ENCODE measurements around the gene KNG1.
A peak's percentile ranks its signal among the peaks of the same experiment; 100 is the strongest.

The KNG1 gene

DNA sequence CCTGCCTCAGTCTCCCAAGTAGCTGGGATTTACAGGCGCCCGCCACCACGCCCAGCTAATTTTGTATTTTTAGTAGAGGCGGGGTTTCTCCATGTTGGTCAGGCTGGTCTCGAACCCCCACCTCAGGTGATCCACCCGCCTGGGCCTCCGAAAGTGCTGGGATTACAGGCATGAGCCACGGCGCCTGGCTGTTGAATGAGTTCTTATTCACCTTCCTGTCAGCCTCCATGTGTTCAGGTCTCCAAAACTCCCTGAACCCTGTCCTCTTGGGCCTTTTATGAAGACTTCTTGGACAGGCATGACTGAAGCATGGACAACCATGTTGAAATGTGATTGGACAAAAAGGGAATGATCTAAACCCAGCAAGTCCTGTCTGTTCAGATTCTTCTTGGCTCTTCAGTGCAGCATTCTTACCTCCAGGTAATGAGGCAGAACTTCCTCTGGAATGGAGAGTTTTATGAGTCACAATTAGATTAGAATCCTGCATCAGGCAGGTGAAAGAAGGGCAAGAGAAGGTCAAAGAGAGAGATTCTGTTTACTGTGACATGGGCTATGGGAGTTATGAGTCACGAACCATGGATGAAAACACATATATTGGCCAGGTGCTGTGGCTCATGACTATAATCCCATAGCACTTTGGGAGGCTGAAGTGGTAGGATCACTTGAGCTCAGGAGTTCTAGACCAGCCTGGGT, 43.1 kb downstream of the KNG1 start:
- intact Hi-C loops (cut with DNase I): no loop called here
- DNase-seq: no peak

DNA sequence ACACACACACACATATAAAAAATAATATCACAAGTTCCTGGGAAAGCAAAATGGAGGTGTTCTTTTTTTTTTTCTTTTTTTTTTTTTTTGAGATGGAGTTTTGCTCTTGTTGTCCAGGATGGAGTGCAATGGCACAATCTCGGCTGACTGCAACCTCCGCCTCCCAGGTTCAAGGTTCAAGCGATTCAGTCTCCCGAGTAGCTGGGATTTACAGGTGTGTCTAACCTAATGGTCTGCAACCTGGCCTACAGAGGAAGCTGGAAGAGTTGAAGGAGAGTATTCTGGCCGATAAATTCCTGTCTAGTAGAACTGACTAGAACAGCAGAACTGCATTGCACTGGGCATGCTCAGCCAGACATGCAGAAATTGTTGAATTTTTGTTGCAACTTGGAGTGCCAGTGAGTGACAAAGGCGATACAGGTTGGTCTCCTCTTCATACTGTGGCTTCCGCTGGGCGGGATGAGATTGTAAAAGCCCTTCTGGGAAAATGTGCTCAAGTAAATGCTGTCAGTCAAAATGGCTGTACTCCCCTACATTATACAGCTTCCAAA, 43.8 kb downstream of the KNG1 start:
- no peak for DNase-seq

DNA sequence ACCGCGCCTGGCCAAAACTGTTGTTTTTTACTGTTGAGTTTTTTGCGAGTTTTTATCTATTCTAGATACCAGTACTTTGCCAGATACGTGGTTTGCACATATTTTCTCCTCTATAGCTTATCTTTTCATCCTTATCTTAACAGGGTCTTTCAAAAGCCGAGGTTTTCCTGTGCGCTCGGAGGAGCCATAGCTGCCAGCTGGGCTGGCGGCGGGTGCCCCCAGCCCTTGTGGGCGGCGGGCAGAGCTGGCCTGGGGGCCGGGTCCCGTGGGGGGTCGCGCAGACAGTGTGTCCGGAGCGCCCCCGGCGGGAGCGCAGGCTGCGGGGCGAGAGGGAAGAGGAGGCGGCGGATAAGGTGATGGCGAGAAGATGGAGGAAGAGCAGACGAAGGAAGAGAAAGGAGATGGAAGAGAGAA, 55.1 kb downstream of the KNG1 start:
- intact Hi-C loops (cut with DNase I): no loop called here
- peak in 11 of 42 donors; percentile 5 to 48 (median 14) for DNase-seq

More for the DNA sequence above, 43.8 kb downstream of the KNG1 start:
- intact Hi-C loops (cut with DNase I): no loop called here

DNA sequence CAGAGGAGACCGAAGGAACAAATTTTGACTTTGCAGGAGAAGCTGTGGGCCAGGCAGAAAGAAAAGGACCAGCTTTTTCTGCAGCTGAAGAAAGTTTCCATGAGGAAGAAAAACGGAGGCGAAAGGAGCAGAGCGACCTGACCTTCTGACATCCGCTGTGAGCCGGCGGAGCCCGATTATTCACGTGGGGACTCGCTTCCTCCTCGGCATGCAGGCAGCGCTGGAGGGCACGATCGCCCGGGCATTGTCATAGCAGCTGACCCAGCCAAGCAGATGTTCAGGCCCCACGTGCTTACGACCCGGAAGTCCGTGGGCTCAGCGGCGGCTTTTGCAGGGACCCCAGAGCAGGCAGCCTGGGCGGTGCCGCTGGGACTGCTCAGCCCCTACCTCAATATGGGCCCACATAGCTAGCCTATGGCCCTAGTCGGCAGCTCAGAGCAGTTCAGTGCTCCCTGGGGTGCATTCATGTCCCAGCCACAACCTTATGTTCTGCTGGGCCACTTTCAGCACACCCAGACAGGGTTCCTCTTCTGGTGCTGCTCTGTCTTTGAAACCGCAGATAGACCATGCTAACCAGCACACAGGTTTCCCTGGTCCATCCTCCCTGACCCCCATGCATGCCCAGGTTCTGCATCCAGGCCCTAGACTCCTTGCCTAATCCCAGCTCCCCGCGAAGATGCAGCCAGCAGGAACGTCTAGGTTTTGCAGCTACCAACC, 55.7 kb downstream of the KNG1 start:
- intact Hi-C loops (cut with DNase I): no loop called here
- DNase-seq: peak; percentile 53 to 84 (median 71)

DNA sequence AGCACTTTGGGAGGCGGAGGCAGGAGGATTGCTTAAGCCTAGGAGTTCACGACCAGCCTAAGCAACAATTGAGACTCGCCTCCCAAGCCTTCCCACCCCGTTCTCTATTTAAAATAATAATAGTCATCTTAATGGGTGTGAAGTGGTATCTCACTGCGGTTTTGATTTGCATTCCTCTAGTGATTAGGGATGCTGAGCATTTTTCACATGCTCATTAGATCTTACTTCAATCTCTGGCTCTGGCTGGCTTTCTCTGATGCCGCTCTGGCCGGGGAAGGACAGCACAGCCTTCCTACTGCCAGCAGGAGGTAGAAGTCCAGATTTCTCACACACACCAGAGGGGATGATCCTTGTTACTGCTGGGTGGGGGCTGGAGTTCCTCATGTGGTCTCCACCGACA, 58.8 kb downstream of the KNG1 start:
- intact Hi-C loops (cut with DNase I): no loop called here
- no peak for DNase-seq

DNA sequence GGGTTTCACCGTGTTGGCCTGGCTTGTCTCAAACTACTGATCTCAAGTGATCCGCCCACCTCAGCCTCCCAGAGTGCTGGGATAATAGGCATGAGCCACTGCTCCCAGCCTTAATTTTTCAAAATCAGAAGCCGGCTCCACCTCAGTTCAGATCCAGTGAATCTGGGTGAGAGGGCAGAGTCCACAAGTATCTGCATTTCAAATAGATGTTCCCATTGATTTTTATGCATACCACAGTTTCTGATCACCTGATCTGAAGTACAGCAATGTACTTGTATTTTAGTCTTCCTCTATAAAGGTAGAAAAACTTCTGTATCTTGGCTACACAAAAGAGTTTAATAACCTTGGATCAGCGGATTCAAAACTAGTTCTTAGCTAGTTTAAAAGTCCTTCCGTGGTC, 62.0 kb downstream of the KNG1 start:
- DNase-seq: no peak
- intact Hi-C loops (cut with DNase I): no loop called here

DNA sequence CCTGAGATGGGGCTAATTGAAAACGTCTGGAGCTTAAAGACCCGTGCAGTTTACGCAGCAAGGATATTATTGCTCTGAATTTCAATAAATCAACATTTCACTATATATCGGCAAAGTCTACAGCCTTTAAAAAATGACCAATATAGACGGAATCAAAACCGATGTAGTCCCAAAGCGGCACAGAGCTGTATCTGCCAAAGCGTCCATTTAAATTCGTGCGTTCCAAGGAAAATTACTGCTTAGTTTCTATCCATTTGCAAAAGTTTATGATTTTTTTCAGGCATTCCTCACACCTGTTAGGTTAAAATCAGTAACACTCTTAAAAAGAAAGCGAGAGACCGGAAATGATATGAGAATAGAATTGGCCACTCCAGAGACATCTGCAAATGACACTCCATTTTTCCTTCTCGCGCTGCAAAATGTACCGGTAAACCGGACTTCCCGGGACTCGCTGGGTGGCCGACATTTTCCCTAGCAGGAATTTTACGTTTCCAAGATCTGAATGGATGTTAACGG, 65.4 kb downstream of the KNG1 start:
- intact Hi-C loops (cut with DNase I): no loop called here
- DNase-seq: no peak

DNA sequence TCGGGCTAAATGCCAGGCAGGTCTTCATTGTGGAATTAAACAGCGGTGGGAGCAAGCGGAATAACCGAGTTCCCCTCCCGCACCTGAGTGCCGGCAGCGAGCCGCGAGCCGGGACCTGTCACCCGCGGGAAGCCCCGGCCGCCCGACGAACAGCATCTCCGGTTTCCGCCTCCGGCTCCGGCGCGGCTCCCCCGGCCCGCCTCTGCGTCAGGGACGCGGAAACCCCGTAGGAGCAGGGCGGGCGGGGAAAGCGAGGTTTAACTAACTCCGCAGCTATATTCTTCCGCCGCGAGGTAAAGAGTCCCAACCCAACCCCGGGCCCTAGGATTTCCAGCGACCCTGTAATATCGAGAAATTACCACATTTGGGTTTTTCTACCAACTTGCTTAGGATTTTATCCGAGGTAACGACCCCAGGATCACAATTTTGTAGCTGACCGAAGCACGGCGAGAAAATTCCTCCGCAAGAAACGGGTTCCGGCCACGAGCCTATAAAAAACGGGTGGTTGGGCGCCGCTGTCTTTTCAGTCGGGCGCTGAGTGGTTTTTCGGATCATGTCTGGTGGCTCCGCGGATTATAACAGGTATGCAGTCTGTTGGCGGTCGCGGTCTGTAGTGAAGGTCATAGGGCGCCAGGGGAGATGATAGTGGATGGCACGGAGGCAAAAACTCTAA, 66.0 kb downstream of the KNG1 start, which contains the start of gene EIF4A2:
Gene EIF4A2, plus strand, starts transcription at position 520 of the 673 bp plus-strand sequence. Its CDS starts 34 bp downstream, at position 554.
- DNase-seq: peak; percentile 74 to 96 (median 90)

DNA sequence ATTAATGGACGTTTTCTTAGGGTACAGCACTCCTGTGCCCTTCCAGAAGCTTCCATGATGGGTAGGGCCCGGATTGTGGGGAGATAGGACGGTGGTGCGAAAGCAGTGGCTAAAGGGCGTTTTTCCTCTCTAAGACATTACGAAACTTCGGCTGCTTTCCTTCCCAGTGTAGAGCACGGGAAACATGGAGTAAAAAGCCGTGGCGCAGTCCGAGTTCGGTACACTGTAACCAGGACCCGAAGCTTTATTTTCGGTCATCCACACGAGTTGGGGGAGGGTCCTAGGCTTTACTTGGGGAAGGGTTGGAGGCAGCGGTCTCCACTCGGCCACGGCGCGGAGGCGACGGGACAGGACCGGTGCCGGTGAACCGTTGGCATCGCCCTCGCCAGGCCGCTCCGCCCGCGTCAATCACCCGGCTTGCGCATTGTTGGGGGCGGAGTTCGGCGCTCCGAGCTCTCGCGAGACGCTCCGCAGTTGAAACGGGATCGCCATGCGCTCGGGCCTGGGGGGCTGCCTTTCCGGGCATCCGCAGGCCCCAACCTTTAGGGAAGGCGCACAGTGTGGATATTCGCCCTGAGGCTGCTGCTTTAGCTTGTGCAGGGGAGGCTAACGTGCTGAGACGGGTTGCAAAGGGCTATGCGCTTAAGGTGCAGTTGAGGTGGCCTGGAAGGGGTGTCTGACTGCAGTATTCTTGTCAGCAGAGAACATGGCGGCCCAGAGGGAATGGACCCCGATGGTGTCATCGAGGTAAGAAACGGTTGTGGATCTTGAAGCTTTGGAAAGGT, 66.8 kb downstream of the KNG1 start:
- intact Hi-C loops (cut with DNase I): no loop called here
- DNase-seq: peak; percentile 74 to 95 (median 90)

More for the DNA sequence above, 66.0 kb downstream of the KNG1 start, which contains the start of gene EIF4A2:
- intact Hi-C loops (cut with DNase I): no loop called here

DNA sequence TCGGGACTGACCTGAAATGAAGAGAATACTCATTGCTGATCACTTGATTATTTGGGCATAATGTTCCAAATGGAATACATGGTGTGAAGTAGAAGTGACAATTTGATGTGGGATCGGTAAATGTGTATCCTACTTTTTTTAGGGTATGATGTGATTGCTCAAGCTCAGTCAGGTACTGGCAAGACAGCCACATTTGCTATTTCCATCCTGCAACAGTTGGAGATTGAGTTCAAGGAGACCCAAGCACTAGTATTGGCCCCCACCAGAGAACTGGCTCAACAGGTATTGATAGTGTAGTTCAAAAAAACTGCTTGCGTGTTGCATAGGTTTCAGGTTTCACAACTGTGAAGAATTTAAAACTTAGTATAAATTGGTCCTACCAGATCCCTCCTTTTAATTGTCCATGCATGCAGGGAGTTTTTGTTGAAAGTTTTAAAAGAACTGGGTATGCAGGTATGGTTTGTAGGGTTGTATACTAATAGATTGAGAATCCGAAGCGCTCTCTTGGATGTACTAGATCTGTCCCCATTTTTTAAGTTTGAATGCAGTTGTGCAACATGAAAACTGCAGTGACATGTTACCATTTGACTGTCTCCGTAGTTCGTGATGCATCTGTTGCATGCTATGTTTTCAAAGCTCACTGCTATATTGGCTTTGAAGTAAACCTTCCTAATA, 67.8 kb downstream of the KNG1 start:
- DNase-seq: no peak
- intact Hi-C loops (cut with DNase I): no loop called here

DNA sequence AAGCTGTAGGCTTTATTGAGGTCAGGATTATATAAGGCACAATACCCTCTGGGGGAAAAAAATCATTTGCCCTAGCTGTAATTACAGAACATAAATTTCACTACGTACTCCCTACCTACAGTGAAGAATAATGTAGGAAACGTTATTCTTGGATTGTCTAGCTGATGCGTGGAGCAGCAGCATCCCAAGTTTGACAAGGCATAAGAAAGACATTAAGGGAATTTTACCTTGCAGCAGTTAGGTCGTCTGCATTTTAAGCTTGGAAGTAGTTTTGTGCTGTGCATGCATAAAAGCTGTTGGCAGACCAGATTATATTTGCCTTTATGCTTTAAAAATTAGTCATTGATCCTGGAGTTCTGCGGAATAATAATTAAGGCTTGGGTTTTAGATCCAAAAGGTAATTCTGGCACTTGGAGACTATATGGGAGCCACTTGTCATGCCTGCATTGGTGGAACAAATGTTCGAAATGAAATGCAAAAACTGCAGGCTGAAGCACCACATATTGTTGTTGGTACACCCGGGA, 68.4 kb downstream of the KNG1 start:
- intact Hi-C loops (cut with DNase I): no loop called here
- DNase-seq: no peak

DNA sequence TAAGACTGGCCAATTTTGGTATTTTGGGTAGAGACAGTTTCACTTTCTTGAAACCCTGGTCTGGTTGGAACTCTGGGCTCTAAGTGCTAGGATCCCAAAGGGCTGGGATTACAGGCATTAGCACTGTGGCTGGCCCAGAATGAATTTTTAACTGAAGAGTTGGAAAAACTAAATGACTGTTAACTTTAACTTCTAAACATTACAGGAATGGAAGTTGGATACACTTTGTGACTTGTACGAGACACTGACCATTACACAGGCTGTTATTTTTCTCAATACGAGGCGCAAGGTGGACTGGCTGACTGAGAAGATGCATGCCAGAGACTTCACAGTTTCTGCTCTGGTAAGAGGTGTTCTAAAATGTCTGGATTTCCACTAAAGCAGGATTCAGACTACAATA, 69.8 kb downstream of the KNG1 start:
- intact Hi-C loops (cut with DNase I): no loop called here
- no peak for DNase-seq

DNA sequence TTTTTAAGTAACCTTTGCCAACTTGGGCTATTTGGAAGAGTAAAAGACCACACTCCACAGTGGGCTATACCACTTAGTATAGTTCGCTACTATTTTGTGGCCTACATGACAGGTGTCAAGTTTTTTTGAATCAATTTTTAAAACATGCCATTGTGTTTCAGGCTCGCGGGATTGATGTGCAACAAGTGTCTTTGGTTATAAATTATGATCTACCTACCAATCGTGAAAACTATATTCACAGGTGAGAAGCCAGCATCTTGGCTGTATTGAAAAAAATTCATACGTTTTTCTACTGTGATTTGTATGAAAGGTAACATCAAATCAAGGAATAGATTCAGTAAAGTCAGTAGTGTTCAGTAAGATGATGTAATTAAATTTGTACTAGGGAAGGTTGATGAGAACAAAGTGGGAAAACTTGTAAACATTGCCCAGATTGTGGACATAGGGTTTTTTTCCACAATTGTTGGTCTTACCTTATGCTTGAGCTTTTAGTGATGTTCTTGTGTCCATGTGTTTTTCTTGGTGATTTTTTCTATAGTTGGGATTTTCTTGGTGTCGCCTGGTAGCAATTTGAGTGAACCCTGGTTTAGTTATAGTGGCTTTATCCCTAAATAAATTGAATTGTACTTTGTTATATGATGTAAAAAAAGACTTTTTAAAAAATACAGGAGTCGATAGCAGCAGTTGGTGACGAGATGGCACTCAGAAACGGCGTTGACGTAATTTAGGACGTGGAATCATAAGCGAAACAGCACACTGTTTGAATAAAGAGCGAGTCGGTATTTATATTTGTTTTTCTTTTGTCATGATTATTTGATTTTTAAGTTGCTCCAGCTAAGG, 70.7 kb downstream of the KNG1 start:
- no peak for DNase-seq
- intact Hi-C loops (cut with DNase I): no loop called here

DNA sequence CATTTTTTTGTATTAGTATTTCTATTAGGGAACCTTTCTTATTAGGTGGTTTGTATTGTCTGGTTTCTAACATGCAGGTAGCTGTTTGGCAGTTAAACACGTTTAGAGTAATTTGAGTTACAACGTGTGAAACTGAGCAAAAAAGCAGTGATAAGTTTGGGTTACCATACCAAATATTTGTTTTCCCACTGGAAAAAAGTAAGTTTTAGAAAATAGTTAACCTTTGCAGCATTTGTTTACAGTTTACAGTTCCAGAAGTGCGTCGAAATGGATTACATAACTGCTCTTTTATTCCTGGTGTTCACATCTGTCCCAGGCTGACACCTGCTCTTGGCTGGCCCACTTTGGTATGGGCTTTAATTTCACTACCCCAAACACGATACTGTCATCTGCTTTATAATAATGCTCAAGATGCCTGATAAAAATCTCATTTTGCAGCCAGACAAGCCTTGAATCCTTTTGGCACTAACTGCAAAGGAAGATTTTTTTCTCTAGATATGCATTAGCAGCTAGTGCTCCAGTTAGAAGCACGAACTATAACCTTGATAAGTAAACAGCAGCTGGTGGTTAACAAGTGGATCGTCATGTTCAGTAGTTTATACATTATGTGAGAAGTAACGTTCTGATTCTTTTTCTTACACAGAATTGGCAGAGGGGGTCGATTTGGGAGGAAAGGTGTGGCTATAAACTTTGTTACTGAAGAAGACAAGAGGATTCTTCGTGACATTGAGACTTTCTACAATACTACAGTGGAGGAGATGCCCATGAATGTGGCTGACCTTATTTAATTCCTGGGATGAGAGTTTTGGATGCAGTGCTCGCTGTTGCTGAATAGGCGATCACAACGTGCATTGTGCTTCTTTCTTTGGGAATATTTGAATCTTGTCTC, 71.6 kb downstream of the KNG1 start:
- intact Hi-C loops (cut with DNase I): no loop called here
- no peak for DNase-seq

DNA sequence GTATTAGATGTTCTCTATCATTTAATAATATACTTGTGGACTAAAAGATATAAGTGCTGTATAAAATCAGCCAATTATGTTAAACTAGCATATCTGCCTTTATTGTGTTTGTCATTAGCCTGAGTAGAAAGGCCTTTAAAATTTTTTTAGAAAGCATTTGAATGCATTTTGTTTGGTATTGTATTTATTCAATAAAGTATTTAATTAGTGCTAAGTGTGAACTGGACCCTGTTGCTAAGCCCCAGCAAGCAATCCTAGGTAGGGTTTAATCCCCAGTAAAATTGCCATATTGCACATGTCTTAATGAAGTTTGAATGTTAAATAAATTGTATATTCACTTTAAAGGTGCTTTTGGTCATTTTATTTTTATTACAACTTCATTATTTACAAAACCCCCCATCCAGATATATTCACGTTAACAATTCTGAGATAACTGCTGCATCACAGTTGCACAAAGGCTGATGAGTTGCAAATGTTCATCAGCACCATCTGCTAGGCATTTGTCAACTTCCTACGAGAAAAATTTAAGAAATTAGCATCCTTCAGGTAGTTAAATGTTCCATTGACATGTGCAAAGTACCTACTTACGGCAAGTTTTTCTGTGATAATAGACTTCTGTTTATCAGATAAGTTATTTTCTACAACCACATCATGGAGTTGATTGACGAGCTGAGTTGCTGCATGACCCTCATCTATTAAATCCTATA, 72.5 kb downstream of the KNG1 start:
- intact Hi-C loops (cut with DNase I): no loop called here
- DNase-seq: no peak

Measured in head of caudate nucleus (tissue), 42 donors.